Heart left ventricle (tissue), 16 donors: ENCODE measurements around the gene ARHGAP23. TPM values are rescaled to one million over a fixed set of nuclear protein-coding genes. Genes with fewer than 3 reads are reported as not detected.
"Not testable (repeated sequence)": the region's sequence is repeated elsewhere in the genome, so short reads cannot be mapped to it uniquely, and the experiment has no call there.

Experiments used
- ATAC-seq, 4 donors: fragments of 200-7000 bp; cut with Tn5 transposase; one replicate each; pipeline ENCODE4 v1.9.1; 2020 to 2022; ENCODE audit warnings: moderate library complexity in 4 of 4, mild to moderate bottlenecking in 3 of 4, moderate number of reproducible peaks in 1 of 4
- DNase-seq, 5 donors: peaks; one replicate each; pipeline ENCODE4 v3.0.0-alpha.2; 2020
- H3K27ac ChIP-seq, 12 donors: fragments of 200-600 bp; sonication (generic) in 4 of 12; one replicate each; pipeline versions ENCODE4 v1.5.0 to v1.8.0; 2016 to 2022; ENCODE audit warnings: mild to moderate bottlenecking in 2 of 12
- H3K27me3 ChIP-seq, 9 donors: fragments of 200-600 bp; sonication (generic) in 2 of 9; one replicate each; pipeline versions ENCODE4 v1.5.1 to v1.8.0; 2016 to 2022; ENCODE audit warnings: mild to moderate bottlenecking in 3 of 9
- H3K36me3 ChIP-seq, 9 donors: fragments of 200-600 bp; sonication (generic) in 2 of 9; one replicate each; pipeline versions ENCODE4 v1.5.0 to v1.8.0; 2018 to 2022; ENCODE audit warnings: mild to moderate bottlenecking in 2 of 9
- H3K4me1 ChIP-seq, 12 donors: fragments of 200-600 bp; sonication (generic) in 4 of 12; one replicate each; pipeline versions ENCODE4 v1.5.0 to v1.8.0; 2016 to 2022; ENCODE audit warnings: mild to moderate bottlenecking in 3 of 12
- H3K4me3 ChIP-seq, 12 donors: fragments of 200-600 bp; sonication (generic) in 4 of 12; one replicate each; pipeline versions ENCODE4 v1.5.0 to v1.8.0; 2017 to 2022; ENCODE audit warnings: mild to moderate bottlenecking in 9 of 12, moderate library complexity in 4 of 12
- H3K9me3 ChIP-seq, 12 donors: fragments of 200-600 bp; sonication (generic) in 4 of 12; one replicate each; pipeline versions ENCODE4 v1.5.0 to v1.8.0; 2016 to 2022; ENCODE audit warnings: mild to moderate bottlenecking in 1 of 12
- POLR2A ChIP-seq, 2 donors: fragments of 450-650 bp; IDR thresholded peaks; one replicate each; pipeline ENCODE4 v1.6.1; 2017; ENCODE audit warnings: antibody characterized with exemption in 2 of 2, mild to moderate bottlenecking in 2 of 2, moderate library complexity in 2 of 2
- WGBS, 4 donors: extraction: QIAGEN DNeasy Blood & Tissue Kit in 2 of 4; methylation state at CpG; one replicate each; pipeline versions ENCODE4 v1.1.5 to v1.1.7; 2013 to 2018; 5-methylcytosine and 5-hydroxymethylcytosine counted together
- intact Hi-C, 10 donors: fragments of 100-400 bp; cut with DNase I; formaldehyde crosslinking; loops; one replicate each; pipeline versions ENCODE4 v1.11.1 to v1.14.2; 2022
- polyA plus RNA-seq, 2 donors: library from polyadenylated mRNA; stranded (reverse); fragments of 200-250 nt; gene quantifications; one replicate each; pipeline ENCODE4 v1.2.3, GENCODE V29; 2013
- total RNA-seq, 9 donors: library from RNA; depleted of rRNA in 2 of 9; stranded (reverse); fragments of >200 nt in 2 of 9; fragmentation: NEBNext Ultra II Directional in 3 of 9; extraction: Animal tissue kit (Norgen Biotek cat#: 25700) in 3 of 9; gene quantifications; one replicate each; pipeline versions ENCODE4 v1.1.0 to v1.2.4, GENCODE V29; 2016 to 2023
- TF ChIP-seq, protein P1 (sequence below), 12 donors: fragments of 200-600 bp; sonication (generic) in 4 of 12; IDR thresholded peaks; one replicate each; pipeline versions ENCODE4 v1.5.0 to v1.8.0; 2018 to 2022; ENCODE audit warnings: antibody characterized with exemption in 12 of 12, mild to moderate bottlenecking in 5 of 12
- donor health status: ischemic (EF 13 %, LVEDD 7.1; RV severe dilation, severe dysfunction).
- donor health status: healthy with polysubstance abuse.
- donor health status: DM: no; HTN: yes; CAD: no.
- donor health status: DM: no; HTN: no; CAD: no.
- donor health status: ischemic (EF 25% LVEDD 6.9; RV normal size, moderate dysfunction).
- donor health status: ischemic (EF 25% LVEDD 5.7; RV mildly dilated, moderate dysfunction).
- donor health status: healthy.
- donor health status: DM: yes; HTN: yes; CAD: no.
- donor health status: ischemic (EF 35%, LVEDD 5.7; RV mildly dilated, moderate dysfunction).
- donor health status: nonischemic (EF 11% LVEDD 7.7; RV severe dilation, severe dysfunction).
- donor health status: DM: yes; HTN: yes; CAD: no.
- donor health status: PGD.
- donor health status: ischemic (EF 29% LVEDD 5.4; RV normal size, mild dysfunction).
- donor health status: nonischemic (EF 23%, LVEDD 6.1; RV moderate dilation, normal function).

Gene ARHGAP23
- total and polyA plus RNA-seq, 11 donors = 28.0 to 73.1 (median 66.3) TPM

DNA sequence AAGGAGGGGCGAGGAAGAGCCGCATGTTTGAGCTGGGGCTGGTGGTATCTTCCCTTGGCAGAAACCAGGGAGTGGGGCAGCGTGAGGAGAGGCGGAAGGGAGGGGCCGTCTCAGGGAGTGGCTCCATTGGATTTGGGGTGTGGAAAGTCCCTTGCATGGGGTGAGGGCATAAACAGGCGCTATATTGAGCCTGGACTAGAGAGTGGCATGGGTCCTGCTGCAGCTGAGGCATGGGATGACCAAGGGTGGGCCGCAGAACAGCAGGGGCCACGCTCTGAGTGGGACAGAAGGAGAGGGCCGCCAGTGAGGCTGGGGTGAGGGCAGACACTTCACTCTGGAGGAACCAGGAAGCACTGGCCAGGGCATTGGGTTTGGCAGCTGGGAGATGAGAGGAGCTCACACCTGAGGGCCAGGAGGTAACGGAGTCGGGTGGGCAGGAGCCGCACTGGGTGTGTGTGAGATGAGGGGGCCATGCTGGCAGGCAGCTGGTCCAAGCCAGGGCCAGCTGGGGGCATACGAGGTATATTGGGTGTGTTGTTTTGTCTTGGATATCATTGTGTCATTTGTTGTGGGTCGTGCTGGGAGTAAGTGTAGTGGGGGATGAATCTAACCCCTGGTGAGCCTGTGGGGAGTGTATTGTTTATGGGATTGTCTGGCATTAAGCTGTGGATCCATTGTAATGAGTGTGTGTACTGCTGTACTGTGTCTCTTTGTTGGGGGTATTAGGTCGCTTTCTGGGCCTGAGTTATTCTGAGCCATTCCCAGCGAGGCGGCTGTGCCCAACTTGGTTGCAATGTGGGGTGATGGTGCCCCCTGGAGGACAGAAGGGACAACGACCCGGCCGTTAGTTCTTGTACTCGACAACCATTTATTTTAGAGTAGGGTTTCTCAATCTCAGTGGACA is 56.2 kb downstream of the ARHGAP23 start:
- intact Hi-C loops = loop anchor here (2.0 to 10.0 kb wide), 7 partner anchors 40 to 140 kb away; partner anchors contain the start of genes SOCS7 (in 3 of the 10) and GPR179 (in 1 of the 10)
- DNase-seq (peak; percentile 70 to 82 (median 73)), ATAC-seq (peak; percentile 93 to 97 (median 94))
- H3K9me3 ChIP-seq, H3K4me3 ChIP-seq, H3K27me3 ChIP-seq: not testable (repeated sequence)
- H3K36me3 ChIP-seq = peaks cover 0 to 73% (median 41%) of the 10 kb centered on the region in 9 donors
- WGBS, 4 donors = 38 to 44% (median 41%) methylated on average over 19 to 21 of the region's 21 CpGs
- TF ChIP-seq, protein P1, sequence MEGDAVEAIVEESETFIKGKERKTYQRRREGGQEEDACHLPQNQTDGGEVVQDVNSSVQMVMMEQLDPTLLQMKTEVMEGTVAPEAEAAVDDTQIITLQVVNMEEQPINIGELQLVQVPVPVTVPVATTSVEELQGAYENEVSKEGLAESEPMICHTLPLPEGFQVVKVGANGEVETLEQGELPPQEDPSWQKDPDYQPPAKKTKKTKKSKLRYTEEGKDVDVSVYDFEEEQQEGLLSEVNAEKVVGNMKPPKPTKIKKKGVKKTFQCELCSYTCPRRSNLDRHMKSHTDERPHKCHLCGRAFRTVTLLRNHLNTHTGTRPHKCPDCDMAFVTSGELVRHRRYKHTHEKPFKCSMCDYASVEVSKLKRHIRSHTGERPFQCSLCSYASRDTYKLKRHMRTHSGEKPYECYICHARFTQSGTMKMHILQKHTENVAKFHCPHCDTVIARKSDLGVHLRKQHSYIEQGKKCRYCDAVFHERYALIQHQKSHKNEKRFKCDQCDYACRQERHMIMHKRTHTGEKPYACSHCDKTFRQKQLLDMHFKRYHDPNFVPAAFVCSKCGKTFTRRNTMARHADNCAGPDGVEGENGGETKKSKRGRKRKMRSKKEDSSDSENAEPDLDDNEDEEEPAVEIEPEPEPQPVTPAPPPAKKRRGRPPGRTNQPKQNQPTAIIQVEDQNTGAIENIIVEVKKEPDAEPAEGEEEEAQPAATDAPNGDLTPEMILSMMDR (IDR thresholded peaks at IDR 0.05) = peak; percentile 60 to 87 (median 82)
- H3K27ac ChIP-seq = peak overlapping the region in 7 of 12 donors; percentile 19 to 79 (median 58)
- H3K4me1 ChIP-seq = peaks cover 0 to 33% (median 13%) of the 10 kb centered on the region in 12 donors

DNA sequence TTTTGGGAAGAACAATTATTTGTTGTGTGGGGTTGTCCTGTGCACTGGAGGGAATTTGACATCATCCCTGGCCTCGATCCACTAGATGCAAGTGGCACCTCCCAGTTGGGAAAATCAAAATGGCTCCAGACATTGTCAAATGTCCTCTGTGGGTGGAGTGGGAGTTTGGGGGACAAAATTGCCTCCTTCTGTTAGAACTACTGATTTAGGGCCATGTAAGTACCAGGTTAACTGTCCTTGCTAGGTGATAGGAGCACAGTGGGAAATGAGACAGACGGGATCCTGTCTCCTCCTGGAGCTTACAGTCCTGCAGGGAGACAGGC is 56.8 kb downstream of the ARHGAP23 start:
- Histone ChIP-seq H3K27ac (peak overlapping the region in 7 of 12 donors; percentile 10 to 79 (median 58)), H3K9me3 (no peaks in the 10 kb centered on the region), H3K36me3 (peaks cover 0 to 76% (median 41%) of the 10 kb centered on the region in 9 donors), H3K27me3 (no peaks in the 10 kb centered on the region), H3K4me3 (no peak overlapping the region), H3K4me1 (peaks cover 0 to 33% (median 13%) of the 10 kb centered on the region in 12 donors)
- 33 to 57% (median 51%) methylated on average over 2 of the region's 2 CpGs for WGBS, 4 donors
- no peak for ATAC-seq
- no peak for TF ChIP-seq POLR2A (IDR thresholded peaks at IDR 0.05)
- TF ChIP-seq, protein P1 (IDR thresholded peaks at IDR 0.05) = no peak
- no peak for DNase-seq
- intact Hi-C loops = loop anchor here (2.0 to 10.0 kb wide), 7 partner anchors 40 to 140 kb away; partner anchors contain the start of genes SOCS7 (in 3 of the 10) and GPR179 (in 1 of the 10)

DNA sequence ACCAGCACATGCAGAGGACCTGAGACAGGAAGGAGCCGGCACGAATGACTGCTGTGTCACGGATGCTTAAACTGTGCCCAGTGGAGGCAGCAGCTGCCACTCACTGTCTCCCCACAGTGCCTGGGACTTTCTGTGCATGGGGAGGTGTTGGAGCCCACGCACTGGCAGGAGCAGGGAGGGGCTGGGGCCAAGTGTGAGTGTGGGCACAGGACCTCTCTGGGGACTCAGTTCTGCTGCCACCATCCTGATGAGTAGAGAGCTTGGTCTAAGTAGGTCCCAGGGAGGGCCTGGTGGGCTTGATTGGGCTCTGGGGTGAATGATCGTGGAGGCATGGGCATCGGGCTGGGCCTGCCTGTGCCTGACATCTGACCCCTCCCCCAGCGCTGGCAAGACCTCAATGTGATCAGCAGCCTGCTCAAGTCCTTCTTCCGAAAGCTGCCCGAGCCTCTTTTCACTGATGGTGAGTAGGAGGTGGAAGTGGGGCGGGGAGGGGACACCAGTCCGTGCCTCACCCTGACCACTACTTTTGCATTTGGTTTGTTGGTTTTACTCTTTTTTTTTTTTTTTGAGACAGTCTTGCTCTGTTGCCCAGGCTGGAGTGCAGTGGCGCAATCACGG is 57.5 kb downstream of the ARHGAP23 start:
- H3K4me1 ChIP-seq = peaks cover 0 to 33% (median 13%) of the 10 kb centered on the region in 12 donors
- WGBS, 4 donors = 73 to 82% (median 74%) methylated on average over 12 to 13 of the region's 13 CpGs
- H3K9me3 ChIP-seq, ATAC-seq, H3K4me3 ChIP-seq, H3K27me3 ChIP-seq: not testable (repeated sequence)
- H3K27ac ChIP-seq = peak overlapping the region in 9 of 12 donors; percentile 10 to 79 (median 58)
- H3K36me3 ChIP-seq = peaks cover 0 to 80% (median 47%) of the 10 kb centered on the region in 9 donors
- DNase-seq = peak in 2 of 5 donors; percentile 50 to 53
- intact Hi-C loops = loop anchor here (2.0 to 10.0 kb wide), 7 partner anchors 41 to 141 kb away; partner anchors contain the start of genes SOCS7 (in 3 of the 10) and GPR179 (in 1 of the 10)

DNA sequence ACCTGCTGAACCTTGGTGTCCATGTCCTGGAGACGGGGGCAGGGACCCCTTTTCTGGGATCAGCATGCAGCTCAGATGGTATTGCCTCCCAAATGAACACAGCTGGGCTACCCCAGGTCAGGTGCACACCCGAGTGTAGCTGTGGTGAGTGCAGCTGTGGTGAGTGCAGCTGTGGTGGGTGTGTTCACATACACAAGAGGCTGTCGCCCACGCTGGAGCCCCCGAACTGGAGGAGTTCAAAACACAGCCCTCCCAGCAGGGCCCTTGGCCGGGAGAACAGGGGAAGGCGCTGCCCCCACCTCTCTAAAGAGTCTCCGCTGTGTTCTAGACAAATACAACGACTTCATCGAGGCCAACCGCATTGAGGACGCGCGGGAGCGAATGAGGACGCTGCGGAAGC is 61.5 kb downstream of the ARHGAP23 start:
- Histone ChIP-seq H3K36me3 (peaks cover 0 to 87% (median 52%) of the 10 kb centered on the region in 9 donors), H3K4me1 (peaks cover 0 to 22% (median 5%) of the 10 kb centered on the region in 12 donors)
- H3K27me3 ChIP-seq, ATAC-seq, H3K9me3 ChIP-seq, H3K4me3 ChIP-seq, H3K27ac ChIP-seq: not testable (repeated sequence)
- DNase-seq = peak in 1 of 5 donors; percentile 33
- 79 to 86% (median 83%) methylated on average over 8 to 17 of the region's 17 CpGs for WGBS, 4 donors
- intact Hi-C loops = loop anchor here (5.0 to 10.0 kb wide), 6 partner anchors 47 to 178 kb away; partner anchors contain the start of genes SOCS7 (in 3 of the 10) and GPR179 (in 1 of the 10)

DNA sequence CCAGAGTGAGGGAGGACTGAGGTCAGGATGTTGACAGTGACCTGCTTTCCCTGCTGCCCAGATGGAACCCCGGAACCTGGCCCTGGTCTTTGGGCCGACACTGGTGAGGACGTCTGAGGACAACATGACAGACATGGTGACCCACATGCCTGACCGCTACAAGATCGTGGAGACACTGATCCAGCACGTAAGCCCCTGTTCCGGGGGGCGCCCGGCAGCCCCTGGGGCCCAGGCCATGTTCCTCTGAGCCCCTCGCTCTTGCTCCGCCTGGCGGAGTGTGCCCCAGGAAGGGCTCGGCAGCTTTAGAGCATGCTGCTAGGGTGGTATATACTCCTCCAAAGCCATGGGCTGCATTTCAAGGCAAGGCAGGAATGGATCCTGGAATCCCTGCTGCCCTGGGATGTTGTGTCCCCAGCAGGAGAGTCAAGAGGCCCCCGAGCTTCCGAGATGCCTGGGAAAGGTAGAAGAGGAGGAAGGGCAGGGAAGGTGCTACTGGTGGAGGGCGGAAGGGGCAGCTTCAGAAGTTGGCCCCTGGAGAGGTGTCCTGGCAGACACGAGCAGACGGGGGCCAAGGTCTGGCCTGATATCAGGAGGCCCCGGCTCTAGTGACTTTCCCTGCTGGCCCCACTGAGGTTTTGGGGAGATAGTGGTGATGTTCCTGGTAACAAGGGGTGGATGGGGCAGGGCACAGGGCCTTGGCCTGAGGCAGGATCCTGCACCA is 63.2 kb downstream of the ARHGAP23 start:
- peaks cover 0 to 96% (median 65%) of the 10 kb centered on the region in 9 donors for H3K36me3 ChIP-seq
- H3K27me3 ChIP-seq, ATAC-seq, H3K4me3 ChIP-seq, H3K27ac ChIP-seq, H3K9me3 ChIP-seq, H3K4me1 ChIP-seq: not testable (repeated sequence)
- intact Hi-C loops = loop anchor here in 7 of 10 donors (1.0 to 5.0 kb wide), 3 partner anchors 69 to 176 kb away; no protein-coding TSS in a partner anchor
- WGBS, 4 donors = 81 to 87% (median 82%) methylated on average over 18 to 19 of the region's 19 CpGs
- DNase-seq = peak in 1 of 5 donors; percentile 7
